Measurements from ENCODE around the gene GRHL3.

Gene GRHL3

DNA sequence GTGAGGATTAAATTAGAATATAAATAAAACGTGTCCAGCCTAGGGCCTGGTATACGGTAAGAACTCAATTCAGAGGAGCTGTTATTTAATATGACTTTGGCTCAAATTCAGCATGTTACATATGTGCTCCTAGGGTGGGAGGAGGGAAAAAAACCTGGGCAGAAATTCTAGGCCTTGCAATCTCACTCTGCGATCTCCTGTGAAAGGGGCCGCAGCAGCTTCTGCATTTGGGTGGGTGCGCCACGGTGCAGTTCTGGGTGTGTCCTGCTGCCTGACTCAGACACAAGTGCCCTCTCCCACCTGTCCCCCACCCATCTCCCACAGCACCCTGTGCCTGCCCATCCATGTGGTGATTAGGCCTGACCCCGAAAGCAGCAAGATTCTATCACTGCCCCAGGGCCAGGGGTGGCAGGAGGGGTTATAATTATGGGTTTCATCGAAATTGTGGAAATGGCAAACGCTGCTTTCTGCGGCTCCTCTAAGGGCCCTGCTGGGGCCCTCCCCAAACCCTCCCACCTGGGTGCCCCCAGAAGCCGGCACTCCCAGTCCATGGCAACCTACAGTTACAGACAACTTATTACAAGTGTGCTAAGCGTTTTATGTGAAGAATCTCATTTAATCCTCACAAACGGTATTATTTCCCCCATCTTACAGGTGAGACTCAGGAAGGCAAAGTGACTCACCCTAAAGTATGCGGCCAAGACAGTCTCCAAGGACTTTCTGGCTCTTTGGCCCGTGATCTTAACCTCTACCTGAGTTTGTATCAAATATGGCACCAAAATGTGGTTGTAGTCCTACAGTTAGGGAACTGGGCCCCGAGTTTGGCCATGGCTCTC is 25.5 kb upstream of the GRHL3 start:
- no peak for DNase-seq

DNA sequence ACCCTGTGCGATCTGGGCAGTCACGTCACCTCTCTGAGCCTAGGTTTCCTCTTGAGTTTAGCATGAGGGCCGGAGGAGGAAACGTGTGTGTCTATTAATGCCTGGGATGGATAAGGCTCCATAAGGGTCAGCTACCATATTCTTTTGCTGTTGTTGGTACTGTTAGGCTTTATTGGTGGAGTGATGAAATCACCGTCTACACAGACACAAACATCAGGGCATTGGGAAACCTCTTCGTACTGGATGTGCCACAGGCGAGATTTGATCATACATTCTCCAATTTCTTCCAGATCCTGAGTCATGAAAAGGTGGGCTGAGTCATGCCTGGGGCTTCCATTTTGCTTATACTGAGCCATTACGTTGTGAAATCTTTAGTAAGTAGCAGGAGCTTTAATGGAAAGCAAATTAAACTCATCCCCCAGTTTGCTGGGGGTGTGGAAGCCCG is 24.9 kb upstream of the GRHL3 start:
- no peak for DNase-seq

DNA sequence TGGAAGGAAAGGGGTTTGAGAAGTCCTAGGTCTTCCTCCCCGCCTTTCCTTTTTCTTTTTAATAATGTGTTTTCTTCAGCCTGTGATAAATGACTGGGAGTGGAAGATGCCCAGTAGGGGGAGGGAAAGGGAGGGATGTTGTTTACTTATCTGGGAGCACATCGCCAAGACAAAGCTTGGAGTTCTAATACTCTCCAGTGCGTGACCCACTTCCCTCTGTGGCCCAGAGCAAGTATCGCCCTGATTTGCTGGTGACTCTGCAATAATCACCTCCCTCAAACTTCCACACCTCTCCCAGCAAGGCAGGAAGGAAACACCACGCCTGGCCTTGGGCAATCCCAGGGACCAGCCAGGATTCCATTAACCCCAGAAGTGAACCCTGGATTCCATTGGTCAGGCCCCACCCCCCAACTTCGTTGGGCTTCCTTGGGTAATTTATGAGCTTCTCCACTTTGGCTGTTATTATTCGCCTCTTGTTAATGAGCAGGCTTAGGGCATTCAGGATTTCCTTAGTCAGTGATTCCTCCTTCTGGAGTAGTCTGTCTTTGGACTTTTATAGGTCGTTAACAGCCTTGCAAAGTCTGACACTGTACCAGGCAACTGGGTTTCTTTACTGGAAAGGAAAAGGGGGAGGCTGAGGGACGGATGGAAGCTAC is 24.3 kb upstream of the GRHL3 start:
- no peak for DNase-seq

DNA sequence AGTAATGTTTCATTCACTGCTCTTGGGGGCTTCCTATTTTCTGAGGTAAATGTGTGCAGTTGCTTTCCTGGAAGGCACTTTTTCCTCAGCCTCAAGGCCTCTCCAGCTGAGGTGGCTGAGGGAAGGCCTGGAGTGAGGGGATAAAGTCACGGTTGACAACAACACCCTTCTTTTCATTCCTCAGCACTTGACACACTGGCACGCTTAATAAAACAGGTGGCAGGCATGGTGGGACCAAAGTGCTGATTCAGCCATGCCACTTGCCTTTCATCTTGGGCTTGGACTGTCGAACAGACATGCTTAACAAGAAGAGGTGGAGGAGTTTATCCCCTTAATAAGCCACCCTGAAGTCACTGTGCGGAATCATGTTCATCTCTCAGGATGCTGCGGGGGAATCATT is 23.6 kb upstream of the GRHL3 start:
- no peak for DNase-seq

DNA sequence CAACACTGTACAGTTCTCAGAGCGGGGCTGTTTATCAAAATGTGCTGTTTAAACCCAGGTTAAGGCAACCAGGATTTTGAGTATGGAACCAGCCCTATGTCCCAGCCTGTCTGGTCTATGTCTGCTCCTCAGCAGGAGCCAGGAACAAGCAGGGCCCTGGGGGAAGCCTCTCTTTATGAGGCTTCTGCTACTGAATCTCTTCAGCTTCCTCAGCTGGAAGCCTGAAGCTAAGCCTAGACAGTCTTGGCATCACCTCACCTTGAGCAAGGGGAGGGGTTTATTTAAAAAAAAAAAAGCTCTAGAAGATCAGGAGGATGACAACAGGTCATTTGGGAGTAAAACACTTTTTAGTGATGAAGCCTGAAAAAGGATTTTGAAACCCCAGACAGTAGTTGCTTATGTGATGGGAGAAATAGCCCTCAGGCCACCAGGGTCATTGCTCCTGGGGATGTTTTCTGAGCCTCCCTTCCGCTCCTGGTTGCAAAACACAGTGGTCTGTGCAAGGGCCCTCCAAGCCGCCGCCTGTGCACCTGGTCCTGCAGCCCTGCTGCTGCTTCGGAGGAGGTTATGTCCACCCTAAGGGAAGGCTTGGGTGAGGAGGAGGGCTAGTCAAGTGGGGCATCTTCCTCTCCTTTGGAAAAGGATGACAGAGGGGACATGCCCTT is 21.8 kb upstream of the GRHL3 start:
- no peak for DNase-seq

DNA sequence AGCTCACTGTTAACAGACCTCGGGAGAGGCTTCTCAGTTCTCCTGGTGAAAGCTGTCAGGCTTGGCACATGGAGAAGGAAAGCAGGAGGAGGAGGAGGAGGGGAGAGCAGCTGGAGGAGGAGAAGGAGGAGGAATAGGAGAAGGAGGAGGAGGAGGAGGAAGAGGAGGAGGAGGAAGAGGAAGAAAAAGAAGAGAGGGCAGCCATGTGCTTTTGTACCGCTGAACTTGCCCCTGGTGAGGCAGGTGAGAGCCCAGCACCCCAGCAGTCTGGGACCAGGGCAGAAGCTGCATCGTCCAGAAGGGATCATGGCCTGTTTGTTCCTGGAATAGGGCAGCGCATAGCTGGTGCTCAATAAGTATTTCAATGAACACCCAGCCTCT is 21.3 kb upstream of the GRHL3 start:
- no peak for DNase-seq

DNA sequence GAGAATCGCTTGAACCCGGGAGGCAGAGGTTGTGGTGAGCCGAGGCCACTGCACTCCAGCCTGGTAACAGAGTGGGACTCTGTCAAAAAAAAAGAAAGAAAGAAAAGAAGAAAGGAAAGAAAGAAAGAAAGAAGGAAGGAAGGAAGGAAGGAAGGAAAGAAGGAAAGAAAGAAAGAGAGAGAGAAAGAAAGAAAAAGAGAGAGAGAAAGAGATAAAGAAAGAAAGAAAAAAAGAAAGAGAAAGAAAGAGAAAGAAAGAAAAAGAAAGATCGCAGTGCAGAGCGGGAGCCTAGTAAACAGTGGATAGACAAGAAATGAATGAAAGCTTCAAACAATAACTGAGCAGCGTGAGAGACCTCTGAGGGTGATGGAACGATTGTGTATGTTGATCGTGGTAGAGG is 20.6 kb upstream of the GRHL3 start:
- no peak for DNase-seq

DNA sequence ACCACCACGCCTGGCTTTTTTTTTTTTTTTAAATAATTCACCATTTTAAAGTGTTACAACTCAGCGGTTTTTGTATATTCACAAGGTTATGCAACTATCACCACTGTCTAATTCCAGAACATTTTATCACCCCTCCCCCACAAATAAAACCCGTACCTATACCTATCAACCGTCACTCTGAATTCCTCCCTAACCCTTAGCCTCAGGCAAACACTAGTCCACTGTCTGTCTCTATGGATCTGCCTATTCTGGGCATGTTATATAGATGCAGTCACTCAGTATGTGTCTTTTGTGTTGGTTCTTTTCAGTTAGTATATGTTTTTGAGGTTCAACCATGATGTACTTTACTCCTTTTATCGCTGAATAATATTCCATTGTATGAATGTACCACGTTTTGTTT is 19.3 kb upstream of the GRHL3 start:
- no peak for DNase-seq

DNA sequence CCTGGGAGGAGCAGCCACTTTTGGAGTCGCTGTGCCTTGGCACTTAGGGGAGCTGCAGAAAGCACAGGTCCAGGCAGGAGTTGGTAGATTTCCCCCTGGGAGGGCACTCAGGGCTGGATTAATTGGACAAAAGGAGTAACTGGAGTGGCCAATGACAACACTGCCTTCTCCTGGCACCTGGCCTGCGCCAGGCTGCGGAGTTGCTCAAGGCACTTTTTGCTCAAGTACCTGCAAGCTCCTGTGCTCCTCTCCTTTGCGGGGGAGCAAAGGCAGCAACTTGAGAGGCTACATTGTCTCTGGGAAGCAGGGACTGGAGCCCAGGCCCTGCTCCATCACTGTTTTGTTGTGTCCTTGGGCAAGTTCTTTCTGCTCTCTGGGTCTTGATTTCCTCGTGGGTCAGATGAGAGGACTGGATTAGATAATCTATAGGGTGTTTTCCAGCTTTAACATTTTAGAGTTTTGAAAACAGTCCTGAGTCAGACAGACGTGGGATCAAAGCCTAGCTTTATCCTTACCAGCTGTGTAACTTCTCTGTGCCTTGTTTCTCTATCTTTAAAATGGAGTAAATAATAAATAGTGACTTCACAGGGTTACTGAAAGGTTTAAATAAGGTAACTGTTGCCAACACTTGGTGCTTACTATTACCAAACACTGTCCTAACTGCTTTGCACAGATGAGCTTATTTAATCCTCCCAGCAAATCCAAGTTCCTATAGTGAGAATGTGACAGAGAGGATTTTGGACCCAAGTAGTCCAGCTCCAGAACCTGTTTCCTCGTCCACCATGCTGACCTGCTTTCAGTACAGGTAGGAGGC is 18.0 kb upstream of the GRHL3 start:
- no peak for DNase-seq

DNA sequence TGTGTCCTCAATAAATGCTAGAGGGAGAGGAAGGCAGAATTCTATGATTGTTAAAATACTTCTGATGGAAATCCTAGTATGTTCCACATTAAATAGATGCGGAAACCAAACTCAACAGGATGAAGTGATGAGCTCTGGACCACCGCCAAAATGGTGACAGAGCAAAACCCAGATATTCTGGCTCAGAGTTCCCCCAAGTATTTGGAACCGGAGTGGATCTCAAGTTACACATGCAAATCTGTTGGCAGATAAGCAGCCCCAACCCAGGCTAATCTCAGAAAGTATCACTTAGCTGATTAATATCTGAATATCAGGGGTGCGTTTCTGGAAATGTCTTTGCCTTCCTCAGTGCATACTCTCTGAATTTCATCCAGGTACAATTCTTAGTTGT is 17.4 kb upstream of the GRHL3 start:
- no peak for DNase-seq

DNA sequence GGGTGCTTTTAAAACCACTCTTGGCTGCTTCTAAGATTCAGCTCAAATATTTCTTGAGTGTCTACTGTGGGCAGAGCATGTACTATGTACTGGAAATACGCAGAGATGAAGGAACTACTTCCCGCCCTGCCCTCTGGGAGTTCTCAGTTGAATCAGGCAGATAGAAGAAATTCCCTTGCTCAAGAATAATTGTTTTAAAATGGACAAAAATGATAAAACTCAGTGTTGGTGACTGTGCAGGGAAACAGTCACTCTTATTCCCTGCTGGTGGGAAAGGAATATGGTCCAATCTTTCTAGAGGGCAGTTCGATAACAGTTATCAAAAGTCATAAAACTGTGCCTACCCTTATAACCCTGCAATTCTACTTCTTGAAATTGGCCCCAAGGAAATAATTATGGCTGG is 16.9 kb upstream of the GRHL3 start:
- no peak for DNase-seq

DNA sequence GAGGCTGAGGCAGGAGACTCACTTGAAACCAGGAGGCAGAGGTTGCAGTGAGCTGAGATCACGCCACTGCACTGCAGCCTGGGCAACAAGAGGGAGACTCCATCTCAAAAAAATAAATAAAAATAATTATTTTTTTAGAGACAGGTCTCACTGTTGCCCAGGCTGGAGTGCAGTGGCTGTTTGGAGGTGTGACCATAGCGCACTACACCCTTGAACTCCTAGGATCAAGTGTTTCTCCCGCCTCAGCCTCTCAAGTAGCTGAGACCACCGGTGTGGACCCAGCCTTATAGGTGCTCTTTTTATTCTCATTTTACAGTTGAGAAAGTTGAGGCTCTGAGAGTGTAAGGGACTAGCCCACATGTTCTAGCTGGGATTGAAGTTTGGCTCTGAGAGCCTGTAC is 15.6 kb upstream of the GRHL3 start:
- no peak for DNase-seq

DNA sequence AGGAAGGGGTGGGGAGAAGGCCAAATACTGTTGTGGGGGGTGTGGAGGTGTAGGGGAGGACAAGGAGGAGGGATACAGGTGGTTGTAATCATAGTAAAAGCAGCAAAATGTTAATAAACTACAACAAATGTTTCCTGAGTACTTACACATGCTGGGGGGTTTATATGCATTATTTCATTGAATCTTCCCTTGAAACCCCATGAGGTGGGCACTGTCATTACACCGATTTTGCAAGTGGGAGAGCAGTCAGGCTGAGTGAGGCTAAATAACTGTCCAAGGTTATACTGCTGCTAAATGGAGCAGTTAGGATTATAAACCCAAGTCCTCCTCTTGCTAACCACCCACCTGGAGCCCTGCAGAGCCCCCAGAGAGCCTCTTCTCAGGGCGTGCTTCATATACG is 14.4 kb upstream of the GRHL3 start:
- DNase-seq, result no peak

DNA sequence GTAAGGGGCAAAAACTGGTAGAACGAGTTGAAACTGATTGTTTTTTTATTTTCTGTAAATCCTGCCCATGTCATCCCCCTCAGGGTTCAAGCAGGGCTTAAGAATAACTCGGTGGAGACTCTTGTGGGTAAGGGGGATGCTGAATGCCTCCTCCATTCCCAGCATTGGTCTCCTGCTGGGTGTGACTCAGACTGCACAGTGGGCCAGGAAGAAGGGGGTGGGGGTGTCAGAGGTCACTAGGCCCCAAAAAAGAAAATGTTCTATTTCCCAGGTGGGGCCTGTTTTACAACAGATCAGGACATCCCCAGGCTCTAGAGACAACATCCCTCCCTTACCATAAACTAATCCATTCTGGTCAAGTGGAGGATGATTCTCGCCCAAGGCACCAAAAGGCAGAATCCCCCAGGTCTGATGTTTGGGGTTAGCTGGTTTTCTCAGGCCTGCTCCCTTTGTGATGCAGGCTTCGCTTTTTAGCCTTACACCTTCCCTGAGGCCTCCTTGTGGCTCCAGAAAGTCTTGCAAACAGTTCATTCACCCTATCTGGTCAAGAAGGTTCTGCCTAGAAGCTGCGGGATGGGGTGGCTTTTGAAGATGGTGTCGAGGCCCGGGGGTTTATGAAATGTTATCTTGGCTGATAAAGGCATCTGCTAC is 10.7 kb upstream of the GRHL3 start:
- DNase-seq, result no peak

DNA sequence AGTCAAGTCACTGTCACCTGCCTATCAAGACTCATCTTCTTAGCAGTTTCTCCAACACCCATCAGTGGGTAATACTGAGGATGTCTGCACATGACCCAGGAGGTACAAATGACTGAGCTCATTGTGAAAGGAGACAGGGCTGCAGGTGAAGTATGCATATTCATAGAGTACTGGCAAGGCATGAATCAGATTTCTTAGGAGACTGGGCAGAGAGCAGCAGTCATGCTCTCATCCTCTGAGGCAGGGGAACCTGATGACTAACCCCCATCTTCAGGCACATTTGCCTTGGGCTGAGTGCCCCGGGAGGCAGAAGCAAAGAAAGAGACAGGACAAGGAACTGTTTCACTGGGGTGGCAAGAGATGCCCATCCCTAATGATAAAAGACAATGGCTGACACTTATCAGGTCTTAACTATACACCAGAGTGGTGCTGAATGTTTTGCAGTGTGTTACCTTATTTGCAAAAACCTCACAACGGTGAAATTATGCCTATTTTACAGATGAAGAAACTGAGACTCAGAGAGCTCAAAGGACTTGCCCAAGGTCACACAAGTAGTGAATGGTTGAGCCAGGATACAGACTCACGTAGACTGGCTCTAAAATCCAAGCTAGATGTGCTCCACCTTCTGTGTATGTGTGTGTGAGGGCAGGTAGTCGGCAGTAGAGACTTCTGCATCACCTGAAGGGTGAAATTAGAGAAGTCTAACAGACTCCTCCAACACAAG is 9.2 kb upstream of the GRHL3 start:
- DNase-seq, result no peak

DNA sequence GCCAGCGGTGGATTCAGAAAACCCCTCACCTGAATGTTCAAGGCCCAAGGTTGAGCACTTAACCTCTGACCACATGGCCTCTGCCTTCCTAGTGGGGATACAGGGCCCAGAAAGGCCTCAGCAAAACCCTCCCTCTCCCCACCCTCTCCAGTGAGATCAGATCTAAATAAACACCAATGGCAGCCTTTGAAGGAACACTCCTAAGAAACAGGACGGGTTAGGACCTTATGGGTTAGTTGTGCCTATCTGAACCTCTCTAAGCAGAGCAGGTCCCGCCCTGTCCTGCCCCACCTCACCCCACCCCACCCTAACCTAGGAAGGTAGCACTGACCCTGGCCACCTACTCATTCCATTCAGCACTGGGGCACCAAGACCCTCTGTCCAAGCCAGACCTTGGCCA is 7.9 kb upstream of the GRHL3 start:
- DNase-seq, result no peak

DNA sequence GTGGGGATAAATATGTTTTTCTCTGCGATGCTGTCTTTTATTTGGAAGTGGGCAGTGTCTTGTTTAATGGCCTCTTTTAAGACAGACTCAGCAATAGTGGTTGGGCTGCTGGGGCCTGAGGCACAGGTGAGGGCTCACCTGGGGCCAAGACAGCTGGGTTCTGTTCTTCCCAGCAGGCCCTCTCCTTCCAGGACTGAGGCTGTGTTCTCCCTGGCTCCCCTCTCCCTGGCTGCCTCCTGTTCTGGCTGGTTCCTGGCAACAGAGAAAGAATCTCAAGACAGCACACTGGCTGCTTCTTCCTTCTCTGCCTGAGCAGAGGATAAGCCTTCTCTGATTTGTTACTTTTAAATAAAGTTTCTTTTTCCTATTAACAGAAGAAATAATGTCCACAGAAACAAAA is 7.4 kb upstream of the GRHL3 start:
- no peak for DNase-seq

DNA sequence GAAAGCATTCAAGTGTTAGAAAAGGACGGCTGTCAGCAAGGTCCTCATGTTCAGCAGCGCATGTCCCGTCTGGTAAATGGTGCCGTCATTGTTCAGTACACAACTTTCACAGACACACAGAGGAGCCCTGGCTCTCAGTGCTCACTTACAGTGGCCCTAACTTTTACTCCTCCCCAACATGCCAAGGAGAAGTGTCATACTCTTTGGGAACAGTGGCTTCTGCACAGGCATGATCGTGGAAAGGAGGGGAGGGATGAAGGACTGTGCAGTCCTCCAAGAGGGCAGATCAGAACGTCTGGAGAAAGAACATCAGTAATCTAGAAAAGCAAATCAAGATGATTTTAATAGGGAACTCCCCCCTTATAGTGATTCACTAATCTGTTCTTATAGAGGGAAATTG is 3.8 kb upstream of the GRHL3 start:
- DNase-seq, result no peak

DNA sequence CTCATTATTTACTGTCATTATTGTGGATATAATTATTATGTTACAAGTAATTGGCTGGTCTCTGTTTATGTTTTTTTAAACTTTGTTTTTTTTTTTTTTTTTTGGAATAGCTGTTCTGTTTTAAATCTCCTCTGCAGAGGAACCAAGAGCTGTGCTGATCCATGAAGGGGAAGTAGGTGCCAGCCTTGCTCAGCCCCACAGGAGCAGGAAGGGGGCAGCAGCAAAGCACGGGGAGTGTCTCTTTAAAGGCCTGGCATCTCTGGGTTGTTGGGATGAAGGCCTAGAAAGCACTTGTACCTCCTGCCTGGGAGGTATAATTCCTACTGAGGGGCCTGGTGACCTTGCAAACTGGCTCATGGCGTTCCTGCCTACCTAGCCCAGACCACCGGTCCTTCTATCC is 2.5 kb upstream of the GRHL3 start:
- no peak for DNase-seq

DNA sequence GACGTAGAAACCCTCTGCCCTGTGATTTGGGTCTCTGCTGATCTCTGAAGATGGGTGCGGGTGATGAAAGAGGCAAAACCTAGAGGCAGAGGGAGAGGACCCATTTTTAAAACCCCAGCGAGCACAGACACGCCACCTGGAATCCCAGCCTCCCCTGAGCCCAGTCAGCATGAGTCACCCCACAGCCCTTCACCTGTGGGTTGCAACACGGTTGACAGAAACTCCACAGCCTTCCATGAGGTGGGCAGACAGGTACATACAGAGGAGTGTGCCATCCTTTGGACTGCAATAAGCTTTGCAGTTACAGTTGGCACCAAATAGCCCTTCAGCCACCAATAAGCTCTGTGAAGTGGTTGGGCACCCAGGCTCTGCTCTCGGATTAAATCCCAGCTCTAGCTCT is 2.1 kb upstream of the GRHL3 start:
- no peak for DNase-seq

DNA sequence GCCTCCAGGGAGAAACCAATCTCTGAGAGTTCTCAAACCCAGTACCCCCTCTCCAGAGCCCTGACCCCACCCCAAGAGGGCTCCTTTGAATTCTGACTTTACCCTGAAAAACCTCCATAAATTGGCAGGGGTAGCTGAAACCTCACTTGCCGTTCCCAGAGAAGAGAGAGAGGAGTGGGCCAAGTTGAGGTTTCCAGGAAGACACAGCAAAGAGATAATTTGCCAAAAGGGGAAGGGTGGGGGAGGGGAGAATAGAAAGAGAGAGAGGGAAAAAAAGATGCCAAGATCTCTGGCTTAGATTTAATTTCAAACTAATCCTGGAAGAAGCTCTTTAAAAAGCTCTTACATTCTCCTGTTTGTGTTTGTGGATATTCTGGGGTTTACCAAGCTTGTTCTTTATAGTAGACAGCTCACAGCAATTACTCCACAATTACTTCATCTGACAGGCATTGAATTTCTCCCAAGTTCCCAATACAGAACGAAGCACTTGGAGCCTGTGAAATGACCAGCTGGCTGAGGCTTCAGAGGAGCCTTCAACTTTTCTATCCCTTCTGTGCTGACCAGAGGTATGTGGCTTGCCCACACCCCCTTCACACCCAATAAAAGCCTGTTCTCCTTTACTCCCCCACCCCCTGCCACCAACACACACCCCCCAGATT is 1.1 kb upstream of the GRHL3 start:
- peak; percentile 54 for DNase-seq

Data from left hindlimb (tissue), 1 donor.